HEK293T (cell line): ENCODE measurements around the gene VRK2.

Source experiments
- CTCF ChIA-PET: fragments of 350-600 bp; formaldehyde crosslinking; extraction: SDS; loops from one replicate; lab custom pipeline; 2021; ENCODE audit warnings: antibody characterized with exemption, inconsistent platforms; lab: Yijun Ruan, JAX
- POLR2A ChIA-PET: fragments of 350-600 bp; formaldehyde crosslinking; extraction: SDS; loops from one replicate; lab custom pipeline; 2020; ENCODE audit warnings: antibody characterized with exemption, inconsistent platforms; lab: Yijun Ruan, JAX
- DNase-seq: peaks from one replicate; pipeline ENCODE4 v3.0.0; 2012; ENCODE audit warnings: mixed read lengths; ENCODE audit errors: extremely low spot score
- ARNT ChIP-seq: fragments of 450-650 bp; IDR thresholded peaks from 2 replicates; pipeline ENCODE4 v1.6.1; 2017; ENCODE audit warnings: mild to moderate bottlenecking
- BHLHE40 ChIP-seq: fragments of 450-650 bp; IDR thresholded peaks from 2 replicates; pipeline ENCODE4 v1.6.1; 2016; ENCODE audit warnings: mild to moderate bottlenecking, moderate library complexity, borderline replicate concordance
- CTBP1 ChIP-seq: fragments of 450-650 bp; IDR thresholded peaks from 2 replicates; pipeline ENCODE4 v1.6.1; 2016; ENCODE audit warnings: borderline replicate concordance
- ELF4 ChIP-seq: fragments of 450-650 bp; IDR thresholded peaks from 2 replicates; pipeline ENCODE4 v1.6.1; 2017; ENCODE audit warnings: antibody characterized with exemption
- FOXA1 ChIP-seq: fragments of 450-650 bp; IDR thresholded peaks from 2 replicates; pipeline ENCODE4 v1.6.1; 2016; ENCODE audit warnings: mild to moderate bottlenecking
- FOXK2 ChIP-seq: fragments of 450-650 bp; IDR thresholded peaks from 2 replicates; pipeline ENCODE4 v1.6.1; 2016; ENCODE audit warnings: mild to moderate bottlenecking
- FOXM1 ChIP-seq: fragments of 450-650 bp; IDR thresholded peaks from 2 replicates; pipeline ENCODE4 v1.6.1; 2017; ENCODE audit warnings: mild to moderate bottlenecking, borderline replicate concordance
- HDGF ChIP-seq: fragments of 450-650 bp; IDR thresholded peaks from 2 replicates; pipeline ENCODE4 v1.6.1; 2017; ENCODE audit warnings: antibody characterized with exemption, borderline replicate concordance
- L3MBTL2 ChIP-seq: fragments of 450-650 bp; conservative IDR thresholded peaks from 2 replicates; pipeline ENCODE4 v1.6.1; 2016; ENCODE audit warnings: mild to moderate bottlenecking
- LEF1 ChIP-seq: fragments of 450-650 bp; IDR thresholded peaks from 2 replicates; pipeline ENCODE4 v1.6.1; 2017; ENCODE audit warnings: mild to moderate bottlenecking, borderline replicate concordance
- NFRKB ChIP-seq: fragments of 450-650 bp; IDR thresholded peaks from 2 replicates; pipeline ENCODE4 v1.6.1; 2016; ENCODE audit warnings: mild to moderate bottlenecking, moderate library complexity
- PKNOX1 ChIP-seq: fragments of 450-650 bp; IDR thresholded peaks from 2 replicates; pipeline ENCODE4 v1.6.1; 2016
- SP1 ChIP-seq: fragments of 450-650 bp; IDR thresholded peaks from 2 replicates; pipeline ENCODE4 v1.6.1; 2017
- SUZ12 ChIP-seq: fragments of 450-650 bp; IDR thresholded peaks from 2 replicates; pipeline ENCODE4 v1.6.1; 2016; ENCODE audit warnings: mild to moderate bottlenecking
- TARDBP ChIP-seq: fragments of 450-650 bp; IDR thresholded peaks from 2 replicates; pipeline ENCODE4 v1.6.1; 2016
- ZNF384 ChIP-seq: fragments of 450-650 bp; IDR thresholded peaks from 2 replicates; pipeline ENCODE4 v1.6.1; 2016

VRK2 gene

GRCh38 chr2:58098254-58099095 is 51.9 kb downstream of the VRK2 start:
- POLR2A ChIA-PET = no interaction called here
- CTCF ChIA-PET = no interaction called here

GRCh38 chr2:58099096-58099769 is 52.6 kb downstream of the VRK2 start:
- no peak for DNase-seq
- CTCF ChIA-PET = no interaction called here
- POLR2A ChIA-PET = no interaction called here
- TF ChIP-seq ARNT (no peak), PKNOX1 (no peak), FOXM1 (no peak), LEF1 (no peak), NFRKB (no peak), CTBP1 (no peak), L3MBTL2 (no peak), ELF4 (no peak)

More at GRCh38 chr2:58098254-58099095, 51.9 kb downstream of the VRK2 start:
- no peak for TF ChIP-seq PKNOX1
- TF ChIP-seq TARDBP = no peak
- no peak for TF ChIP-seq SUZ12
- TF ChIP-seq NFRKB = no peak
- no peak for TF ChIP-seq CTBP1
- no peak for TF ChIP-seq HDGF
- no peak for TF ChIP-seq L3MBTL2
- no peak for TF ChIP-seq ZNF384
- TF ChIP-seq ELF4 = no peak
- TF ChIP-seq LEF1 = no peak
- TF ChIP-seq FOXK2 = no peak
- TF ChIP-seq BHLHE40 = no peak
- no peak for TF ChIP-seq FOXA1
- TF ChIP-seq FOXM1 = no peak
- TF ChIP-seq ARNT = no peak
- TF ChIP-seq SP1 = no peak
- DNase-seq = no peak

GRCh38 chr2:58101500-58101899 is 54.9 kb downstream of the VRK2 start:
- ChIA-PET POLR2A (no interaction called here), CTCF (no interaction called here)
- TF ChIP-seq SP1 = no peak
- no peak for TF ChIP-seq ELF4
- no peak for TF ChIP-seq FOXM1
- TF ChIP-seq LEF1 = no peak
- TF ChIP-seq SUZ12 = no peak
- no peak for DNase-seq

GRCh38 chr2:58106896-58107295 is 60.3 kb downstream of the VRK2 start:
- CTCF ChIA-PET = no interaction called here
- TF ChIP-seq FOXM1 = no peak
- TF ChIP-seq HDGF = no peak
- TF ChIP-seq SP1 = no peak
- TF ChIP-seq LEF1 = no peak
- no peak for TF ChIP-seq NFRKB
- TF ChIP-seq SUZ12 = no peak
- TF ChIP-seq CTBP1 = no peak
- TF ChIP-seq ELF4 = no peak
- no peak for TF ChIP-seq ARNT
- TF ChIP-seq BHLHE40 = no peak
- no peak for TF ChIP-seq FOXA1
- TF ChIP-seq PKNOX1 = no peak
- no peak for TF ChIP-seq FOXK2
- no peak for TF ChIP-seq TARDBP
- no peak for TF ChIP-seq L3MBTL2
- TF ChIP-seq ZNF384 = no peak
- DNase-seq = no peak
- POLR2A ChIA-PET = interaction anchor here (0.6 kb wide), 1 partner anchor 83 kb away, joined by 3 read pairs; no protein-coding TSS in a partner anchor

GRCh38 chr2:58107803-58108710 is 61.5 kb downstream of the VRK2 start:
- no peak for DNase-seq
- ChIA-PET POLR2A (no interaction called here), CTCF (no interaction called here)
- TF ChIP-seq ARNT (no peak), FOXK2 (no peak), ZNF384 (no peak), TARDBP (no peak), SUZ12 (no peak), FOXA1 (no peak), L3MBTL2 (no peak), SP1 (no peak), CTBP1 (no peak), HDGF (no peak), BHLHE40 (no peak), FOXM1 (no peak), LEF1 (no peak), ELF4 (no peak), PKNOX1 (no peak), NFRKB (no peak)
